GM12878 (cell line): ENCODE measurements around the gene SRMS. TPM values are rescaled to one million over a fixed set of nuclear protein-coding genes. Genes with fewer than 3 reads are reported as not detected.

Experiments used
- ATAC-seq: fragments of 200-7000 bp; cut with Tn5 transposase; 3 replicates; pipeline ENCODE4 v1.9.1; 2020; ENCODE audit warnings: mild to moderate bottlenecking, moderate library complexity
- BruUV-seq: library from RNA; stranded (reverse); fragments of 400-500 nt; replicated peaks from 2 replicates; lab custom pipeline; 2021; lab: Mats Ljungman, UMichigan
- CTCF ChIA-PET: fragments of 300-600 bp; sonication (Branson Sonifier 250); formaldehyde crosslinking; extraction: SDS; loops from one replicate; lab custom pipeline; 2021; ENCODE audit warnings: inconsistent platforms; lab: Yijun Ruan, JAX
- POLR2A ChIA-PET: fragments of 350-600 bp; formaldehyde crosslinking; extraction: SDS; loops from one replicate; lab custom pipeline; 2021; ENCODE audit warnings: inconsistent platforms; lab: Charles Lee
- RAD21 ChIA-PET: fragments of 300-600 bp; sonication (Branson Sonifier 250); formaldehyde crosslinking; loops from one replicate; lab custom pipeline; 2023; ENCODE audit warnings: antibody characterized with exemption; ENCODE audit not compliant: unreplicated experiment; lab: Charles Lee
- SMC1A ChIA-PET: fragments of 300-600 bp; sonication (Branson Sonifier 250); formaldehyde crosslinking; loops from one replicate; lab custom pipeline; 2023; ENCODE audit not compliant: unreplicated experiment, uncharacterized antibody; lab: Charles Lee
- DNase-seq: peaks from one replicate; pipeline ENCODE4 v3.0.0-alpha.2; 2011; ENCODE audit warnings: low read depth, low spot score
- FAIRE-seq: peaks from 3 replicates; lab custom pipeline; 2011; peaks lifted over from hg19 to GRCh38; lab: Jason Lieb, UNC
- H2AFZ ChIP-seq: 2 replicates; pipeline ENCODE4 v1.6.0; 2011; ENCODE audit warnings: low read depth, low read length, control low read depth; ENCODE audit not compliant: control insufficient read depth
- H3K27ac ChIP-seq: 2 replicates; pipeline ENCODE4 v1.5.1; 2011; ENCODE audit warnings: control low read depth; ENCODE audit not compliant: control insufficient read depth, insufficient read depth
- H3K27me3 ChIP-seq, 2 experiments: replicated peaks in 1 of 2; 2 replicates each; pipeline versions ENCODE4 v1.6.0 to v1.6.1; 2011; ENCODE audit warnings: low read length in 1 of 2; ENCODE audit not compliant: control insufficient read depth in 2 of 2, insufficient read depth in 2 of 2
- H3K36me3 ChIP-seq, 2 experiments: 2 replicates each; pipeline ENCODE4 v1.5.1; 2011; ENCODE audit warnings: low read length in 1 of 2; ENCODE audit not compliant: control insufficient read depth in 2 of 2, insufficient read depth in 2 of 2
- H3K4me1 ChIP-seq: 2 replicates; pipeline ENCODE4 v1.6.1; 2011; ENCODE audit warnings: mild to moderate bottlenecking, low read length, moderate library complexity, mixed read lengths; ENCODE audit not compliant: control insufficient read depth, insufficient read depth
- H3K4me2 ChIP-seq: 2 replicates; pipeline ENCODE4 v1.6.0; 2011; ENCODE audit warnings: control low read depth; ENCODE audit not compliant: control insufficient read depth, insufficient read depth
- H3K4me3 ChIP-seq: fragments of 200-600 bp; sonication (generic); 2 replicates; pipeline ENCODE4 v1.5.1; 2016
- H3K79me2 ChIP-seq: 2 replicates; pipeline ENCODE4 v1.6.0; 2011; ENCODE audit warnings: low read length; ENCODE audit not compliant: control insufficient read depth, insufficient read depth
- H3K9ac ChIP-seq: 2 replicates; pipeline ENCODE4 v1.8.0; 2011; ENCODE audit warnings: low read length, control low read depth, mixed read lengths; ENCODE audit not compliant: control insufficient read depth, insufficient read depth
- H3K9me3 ChIP-seq: replicated peaks from 3 replicates; pipeline ENCODE4 v1.5.1; 2011; ENCODE audit warnings: mild to moderate bottlenecking, low read length; ENCODE audit not compliant: control insufficient read depth, insufficient read depth
- H4K20me1 ChIP-seq: 2 replicates; pipeline ENCODE4 v1.6.0; 2011; ENCODE audit not compliant: control insufficient read depth, insufficient read depth
- CHD1 ChIP-seq: IDR thresholded peaks from 2 replicates; pipeline ENCODE4 v1.6.1; 2012; ENCODE audit warnings: low read depth, low read length, improper control_type of control experiment
- DPF2 ChIP-seq: fragments of 450-650 bp; IDR thresholded peaks from 2 replicates; pipeline ENCODE4 v1.6.1; 2017; ENCODE audit warnings: mild to moderate bottlenecking
- EZH2 ChIP-seq: IDR thresholded peaks from 2 replicates; pipeline ENCODE4 v1.6.1; 2012; ENCODE audit warnings: low read depth, mild to moderate bottlenecking, control low read depth, inconsistent platforms, low read length, borderline replicate concordance; ENCODE audit not compliant: control insufficient read depth
- FOS ChIP-seq: IDR thresholded peaks from 3 replicates; pipeline ENCODE4 v1.6.1; 2011; ENCODE audit warnings: borderline replicate concordance; ENCODE audit not compliant: insufficient read length; ENCODE audit errors: extremely low read depth
- NFIC ChIP-seq: IDR thresholded peaks from 2 replicates; pipeline ENCODE4 v1.6.1; 2012; ENCODE audit warnings: low read depth, mild to moderate bottlenecking, inconsistent platforms, low read length, moderate library complexity
- RUNX3 ChIP-seq: IDR thresholded peaks from 2 replicates; pipeline ENCODE4 v1.6.1; 2012; ENCODE audit warnings: low read length, inconsistent platforms
- WGBS: methylation state at CpG from one replicate; pipeline ENCODE4 v1.1.6; 2016; ENCODE audit warnings: low lambda C conversion rate; ENCODE audit not compliant: insufficient replicate concordance, insufficient coverage; ENCODE audit errors: missing lambda C conversion rate; 5-methylcytosine and 5-hydroxymethylcytosine counted together
- in situ Hi-C: fragments of 300-500 bp; cut with MboI; formaldehyde crosslinking; loops from 9 replicates; pipeline ENCODE4 v1.14.3; 2018; ENCODE audit warnings: mixed read lengths
- intact Hi-C: fragments of 100-400 bp; cut with micrococcal nuclease; formaldehyde crosslinking; loops from one replicate; pipeline ENCODE4 v1.14.2; 2022; ENCODE audit not compliant: unreplicated experiment
- polyA plus RNA-seq, 11 experiments: library from polyadenylated mRNA; depleted of rRNA in 4 of 11; unstranded in 6 of 11; stranded (reverse) in 5 of 11; fragments of >200 nt; fragmentation: Nextera tagmentation in 4 of 11; fragmentation: Illumina TruSeq in 1 of 11; extraction: Ambion mirVana in 4 of 11; extraction: Trizol in 1 of 11; gene quantifications; 1 replicate in 1 of 11; 2 replicates in 10 of 11; pipeline versions ENCODE4 v1.2.1 to v1.2.3, GENCODE V29; 2011 to 2016; ENCODE audit warnings: inconsistent platforms in 2 of 11, missing spikeins in 2 of 11, low read depth in 1 of 11
- total RNA-seq, 4 experiments: library from RNA; depleted of rRNA in 3 of 4; stranded (reverse); fragments of >200 nt in 3 of 4; fragmentation: Illumina TruSeq in 1 of 4; extraction: Trizol in 1 of 4; gene quantifications; 2 replicates each; pipeline versions ENCODE4 v1.2.1 to v1.2.3, GENCODE V29; 2013 to 2021

The SRMS gene
- total and polyA plus RNA-seq, 10 of the 15 experiments (the other 5 are each of a cell fraction or from before 2014, with no cell fraction given) = not detected

DNA sequence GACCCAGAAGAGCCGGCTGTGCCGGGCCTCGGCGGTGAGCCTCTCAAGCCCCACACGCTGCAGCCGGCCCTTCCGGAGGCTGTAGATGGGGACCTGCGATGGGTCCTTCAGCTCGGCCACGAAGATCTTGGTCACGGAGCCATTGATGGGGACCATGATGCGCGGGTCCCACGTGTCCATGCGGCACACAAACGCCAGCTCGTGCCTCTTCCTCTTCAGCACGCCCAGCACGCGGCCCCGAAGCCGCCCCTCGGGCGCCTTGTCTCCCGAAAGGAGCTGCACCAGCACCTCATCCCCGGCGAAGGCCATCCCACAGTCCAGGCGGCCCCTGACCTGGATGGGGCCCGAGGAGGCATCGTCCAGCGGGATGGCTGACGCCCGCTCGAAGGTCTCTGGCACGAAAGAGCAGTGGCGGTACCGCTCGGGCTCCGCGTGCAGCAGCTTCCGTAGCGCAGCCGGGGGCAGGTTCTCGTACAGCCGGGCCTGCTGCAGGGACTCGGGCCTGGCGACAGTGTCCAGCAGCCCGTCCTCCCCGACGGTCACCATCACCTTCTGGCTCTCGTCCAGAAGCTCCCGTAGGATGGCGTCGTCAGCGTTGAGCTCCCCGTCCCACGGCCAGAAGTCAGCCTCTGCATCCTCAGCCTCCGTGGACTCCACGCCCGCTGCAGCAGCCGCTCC, 17.6 kb upstream of the SRMS start:
- peaks cover 24% of the 10 kb centered on the region for H3K4me1 ChIP-seq
- ChIA-PET CTCF (no interaction called here), SMC1A (no interaction called here), POLR2A (no interaction called here)
- H3K36me3 ChIP-seq = no peaks in the 10 kb centered on the region; a peak in 1 of 4 replicates
- no peak overlapping the region for H3K27ac ChIP-seq
- in situ Hi-C loops (no loop called here), intact Hi-C loops (no loop called here)
- no peaks in the 10 kb centered on the region for H3K27me3 ChIP-seq
- no peaks in the 10 kb centered on the region for H4K20me1 ChIP-seq
- H3K79me2 ChIP-seq = no peaks in the 10 kb centered on the region
- H3K4me2 ChIP-seq = no peak overlapping the region
- no peak for DNase-seq
- ATAC-seq = no peak
- H3K4me3 ChIP-seq = no peak overlapping the region
- H2AFZ ChIP-seq = no peak overlapping the region
- no peaks in the 10 kb centered on the region; the same call in 2 of the 3 replicates for H3K9me3 ChIP-seq
- H3K9ac ChIP-seq = no peak overlapping the region
- TF ChIP-seq FOS (no peak), EZH2 (no peak), CHD1 (no peak), DPF2 (no peak), RUNX3 (no peak), NFIC (no peak)
- TF ChIP-seq, all 136 proteins: peak for 0
- BruUV-seq = no TSS peak
- RAD21 ChIA-PET = interaction anchor here (0.9 kb wide), 1 partner anchor 27 kb away, joined by 3 read pairs; no protein-coding TSS in a partner anchor
- WGBS = 97% methylated on average over 61 of the region's 61 CpGs
- FAIRE-seq = no peak
